NK-92 (cell line): ENCODE results near the gene PLEKHG4.

Source experiments
- DNase-seq: peaks from one replicate; lab custom pipeline; 2025; ENCODE audit not compliant: unreplicated experiment; lab: John Stamatoyannopoulos, UW

PLEKHG4 gene

GRCh38 chr16:67264277-67264676 is 15.1 kb upstream of the PLEKHG4 start:
- no peak for DNase-seq

DNA sequence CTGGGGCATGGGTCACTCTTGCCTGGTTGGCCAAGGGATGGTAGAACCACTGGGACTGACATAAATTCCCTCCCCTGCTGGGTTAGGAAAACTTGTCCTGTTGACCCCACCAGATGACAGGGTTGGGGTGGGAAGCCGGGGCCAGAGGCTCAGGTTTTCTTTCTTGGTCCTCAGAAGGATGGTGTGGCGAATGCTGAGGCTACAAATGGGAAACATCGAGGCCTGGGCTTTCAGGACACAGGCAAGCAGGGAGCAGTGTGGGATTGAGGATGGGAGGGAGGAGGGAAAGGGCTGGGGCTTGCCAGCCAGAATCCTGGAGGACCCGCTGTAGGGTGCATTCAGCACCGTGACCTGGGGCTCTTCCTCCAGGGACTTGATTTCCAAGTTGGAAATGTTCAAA is 14.5 kb upstream of the PLEKHG4 start:
- DNase-seq = no peak

DNA sequence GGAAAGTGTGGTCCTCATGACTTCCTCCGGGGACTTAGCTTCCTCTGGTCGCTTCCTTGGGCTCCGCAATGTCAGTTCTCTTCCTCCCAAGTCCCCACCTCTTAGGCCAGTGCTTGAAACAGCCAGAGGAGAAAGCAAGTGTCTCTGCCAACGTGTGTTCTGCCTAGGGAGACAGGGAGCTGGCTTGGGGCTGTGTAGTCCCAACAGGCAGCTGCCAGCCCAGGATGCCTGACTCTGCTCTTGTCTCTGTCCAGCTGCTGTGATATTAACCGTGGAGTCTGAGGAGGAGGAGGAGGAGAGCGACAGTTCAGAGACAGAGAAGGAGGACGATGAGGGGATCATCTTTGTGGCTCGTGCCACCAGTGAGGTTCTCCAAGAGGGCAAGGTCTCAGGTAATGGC is 13.5 kb upstream of the PLEKHG4 start:
- no peak for DNase-seq

GRCh38 chr16:67268136-67268579 is 11.2 kb upstream of the PLEKHG4 start:
- no peak for DNase-seq

GRCh38 chr16:67269766-67270165 is 9.6 kb upstream of the PLEKHG4 start:
- DNase-seq = no peak

- no peak for DNase-seq
Measured at GRCh38 chr16:67270931-67271338, 8.4 kb upstream of the PLEKHG4 start.

DNA sequence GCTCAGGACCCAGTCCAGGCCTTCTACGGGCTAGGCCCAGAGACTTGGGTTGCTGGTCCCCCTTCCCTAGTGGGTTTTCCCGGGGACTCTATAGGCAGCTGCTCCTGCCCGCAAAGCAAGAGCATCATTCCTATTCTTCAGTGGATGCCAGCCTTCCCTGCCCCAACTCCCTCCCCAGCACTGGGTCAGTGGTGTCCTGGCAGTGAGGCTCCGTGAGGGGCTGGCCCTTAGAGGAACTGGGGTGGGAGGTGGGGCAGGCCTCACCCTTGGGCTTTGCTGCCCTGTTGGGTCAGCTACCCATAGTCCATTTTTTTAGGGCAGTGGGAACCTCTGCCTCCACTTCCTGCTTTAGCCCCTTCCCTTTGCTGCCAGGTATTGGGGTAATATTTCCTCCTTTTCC is 7.9 kb upstream of the PLEKHG4 start:
- DNase-seq = no peak

DNA sequence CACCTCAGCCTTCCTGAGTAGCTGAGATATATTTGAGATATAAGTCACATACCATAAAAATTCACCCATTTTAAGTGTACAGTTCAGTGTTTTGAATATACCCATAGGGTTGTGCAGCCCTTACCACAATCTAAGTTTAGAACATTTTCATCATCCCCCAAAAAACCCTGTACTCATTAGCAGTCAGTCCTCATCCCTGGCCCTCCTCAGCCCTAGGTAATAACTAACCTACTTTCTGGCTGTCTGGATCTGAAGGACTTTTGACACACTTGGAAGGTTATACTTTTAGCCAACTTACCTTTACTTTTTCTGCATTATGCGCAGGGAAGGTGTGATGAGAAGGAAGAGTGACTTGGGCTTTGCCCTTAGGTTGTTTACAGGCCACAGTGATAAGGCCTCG is 4.0 kb upstream of the PLEKHG4 start:
- DNase-seq = no peak

GRCh38 chr16:67277294-67277998 is 1.9 kb upstream of the PLEKHG4 start:
- no peak for DNase-seq

- no peak for DNase-seq
Measured at GRCh38 chr16:67277999-67278772, 1.1 kb upstream of the PLEKHG4 start.

- no peak for DNase-seq
Measured at GRCh38 chr16:67278773-67279295, 498 bp upstream of the PLEKHG4 start.

DNA sequence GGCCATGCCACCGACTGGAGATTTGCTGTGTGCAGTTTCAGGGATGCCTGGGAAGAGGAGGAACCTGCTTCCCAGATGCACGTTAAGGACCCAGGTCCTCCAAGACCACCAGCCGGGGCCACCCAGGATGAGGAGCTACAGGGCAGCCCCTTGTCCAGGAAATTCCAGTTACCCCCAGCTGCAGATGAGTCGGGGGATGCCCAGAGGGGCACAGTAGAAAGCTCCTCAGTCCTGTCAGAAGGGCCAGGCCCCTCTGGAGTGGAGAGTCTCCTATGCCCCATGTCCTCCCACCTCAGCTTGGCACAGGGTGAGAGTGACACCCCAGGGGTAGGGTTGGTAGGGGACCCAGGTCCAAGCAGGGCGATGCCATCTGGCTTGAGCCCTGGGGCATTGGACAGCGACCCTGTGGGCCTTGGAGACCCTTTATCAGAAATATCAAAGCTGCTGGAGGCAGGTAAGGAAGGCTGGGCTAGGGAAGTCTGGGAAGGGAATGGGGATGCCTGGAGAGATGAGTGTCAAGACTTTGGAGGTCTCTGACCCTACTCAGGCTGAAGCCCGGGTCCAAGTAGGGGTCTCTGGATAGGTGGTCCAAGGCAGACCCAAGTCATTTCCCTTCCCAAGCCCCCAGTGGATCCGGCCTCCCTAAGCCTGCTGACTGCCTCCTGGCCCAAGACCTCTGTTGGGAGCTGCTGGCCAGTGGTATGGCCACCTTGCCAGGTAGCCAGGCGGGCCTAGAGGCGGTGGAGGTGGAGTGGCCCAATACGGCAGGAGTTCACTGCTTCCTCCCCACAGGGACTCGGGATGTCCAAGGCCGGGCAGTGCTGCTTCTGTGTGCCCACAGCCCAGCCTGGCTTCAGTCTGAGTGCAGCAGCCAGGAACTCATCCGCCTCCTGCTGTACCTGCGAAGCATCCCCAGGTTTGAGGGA is 1.0 kb downstream of the PLEKHG4 start:
- DNase-seq = no peak

DNA sequence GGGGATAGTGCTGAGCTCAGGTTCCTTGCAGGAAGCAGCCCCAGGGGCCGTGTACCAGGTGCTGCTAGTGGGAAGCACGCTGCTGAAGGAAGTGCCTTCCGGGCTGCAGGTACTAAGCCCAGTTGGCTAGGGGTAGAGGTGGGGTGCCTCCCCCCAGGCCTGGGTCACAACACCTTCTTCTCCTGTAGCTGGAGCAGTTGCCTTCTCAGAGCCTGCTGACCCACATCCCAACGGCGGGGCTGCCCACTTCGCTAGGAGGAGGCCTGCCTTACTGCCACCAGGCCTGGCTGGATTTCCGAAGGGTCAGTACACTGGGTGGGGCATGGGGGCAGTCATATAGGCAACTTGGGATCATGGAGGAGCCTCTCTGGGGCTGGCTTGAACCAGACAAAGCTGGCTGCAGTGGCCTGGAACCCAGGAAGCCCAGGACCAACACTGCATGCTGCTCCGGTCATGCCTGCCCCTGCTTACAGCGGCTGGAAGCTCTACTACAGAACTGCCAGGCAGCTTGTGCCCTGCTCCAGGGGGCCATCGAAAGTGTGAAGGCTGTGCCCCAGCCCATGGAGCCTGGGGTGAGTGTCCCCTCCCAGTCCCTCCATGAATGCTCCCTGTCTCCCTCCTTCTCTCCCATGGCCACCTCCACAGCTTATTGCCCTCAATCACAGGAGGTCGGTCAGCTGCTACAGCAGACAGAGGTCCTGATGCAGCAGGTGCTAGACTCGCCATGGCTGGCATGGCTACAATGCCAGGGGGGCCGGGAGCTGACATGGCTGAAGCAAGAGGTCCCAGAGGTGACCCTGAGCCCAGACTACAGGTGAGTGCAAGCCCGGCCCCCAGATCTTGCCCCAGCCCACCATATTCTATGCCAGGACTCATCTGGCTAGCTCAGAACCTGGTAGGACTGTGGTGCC is 2.5 kb downstream of the PLEKHG4 start:
- DNase-seq = no peak

- DNase-seq = no peak
Measured at GRCh38 chr16:67282447-67282805, 3.1 kb downstream of the PLEKHG4 start.

DNA sequence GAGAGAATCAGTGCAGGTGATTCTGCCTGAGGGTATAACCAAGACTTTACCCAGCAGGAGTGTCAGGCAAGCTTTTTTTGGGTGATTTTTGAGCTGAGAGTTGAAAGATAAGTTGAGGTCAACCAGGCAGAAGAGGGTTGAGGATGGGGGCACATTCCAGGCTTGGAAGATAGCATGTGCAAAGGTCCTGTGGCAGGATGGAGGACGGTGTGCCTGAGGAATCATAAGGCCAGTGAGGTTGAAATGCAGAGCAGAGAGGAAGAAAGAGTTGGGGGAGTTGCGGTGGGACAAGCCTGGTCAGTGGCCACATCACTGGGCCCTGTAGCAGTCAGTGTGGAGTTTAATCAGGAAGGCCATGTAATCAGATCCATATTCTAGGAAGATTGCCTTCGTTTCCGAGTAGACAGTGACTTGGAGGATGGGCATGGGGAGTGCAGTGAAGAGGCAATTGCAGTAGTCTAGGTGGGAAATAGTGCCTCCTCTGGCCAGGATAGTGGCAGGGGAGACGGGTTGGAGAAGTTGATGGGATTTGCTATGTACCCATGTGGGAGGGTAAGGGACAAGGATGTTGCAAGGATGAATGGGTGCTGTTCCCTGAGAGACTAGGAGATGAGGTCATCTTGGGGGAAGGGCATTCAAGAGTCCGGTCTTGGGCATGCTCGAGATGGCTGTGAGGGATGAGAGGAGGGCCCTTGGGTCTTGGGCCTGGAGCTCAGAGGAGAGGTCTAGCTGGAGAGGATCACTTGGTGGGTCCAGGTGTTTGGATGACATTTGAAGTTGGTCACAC is 3.9 kb downstream of the PLEKHG4 start:
- no peak for DNase-seq

GRCh38 chr16:67283826-67284555 is 4.7 kb downstream of the PLEKHG4 start:
- DNase-seq = no peak

DNA sequence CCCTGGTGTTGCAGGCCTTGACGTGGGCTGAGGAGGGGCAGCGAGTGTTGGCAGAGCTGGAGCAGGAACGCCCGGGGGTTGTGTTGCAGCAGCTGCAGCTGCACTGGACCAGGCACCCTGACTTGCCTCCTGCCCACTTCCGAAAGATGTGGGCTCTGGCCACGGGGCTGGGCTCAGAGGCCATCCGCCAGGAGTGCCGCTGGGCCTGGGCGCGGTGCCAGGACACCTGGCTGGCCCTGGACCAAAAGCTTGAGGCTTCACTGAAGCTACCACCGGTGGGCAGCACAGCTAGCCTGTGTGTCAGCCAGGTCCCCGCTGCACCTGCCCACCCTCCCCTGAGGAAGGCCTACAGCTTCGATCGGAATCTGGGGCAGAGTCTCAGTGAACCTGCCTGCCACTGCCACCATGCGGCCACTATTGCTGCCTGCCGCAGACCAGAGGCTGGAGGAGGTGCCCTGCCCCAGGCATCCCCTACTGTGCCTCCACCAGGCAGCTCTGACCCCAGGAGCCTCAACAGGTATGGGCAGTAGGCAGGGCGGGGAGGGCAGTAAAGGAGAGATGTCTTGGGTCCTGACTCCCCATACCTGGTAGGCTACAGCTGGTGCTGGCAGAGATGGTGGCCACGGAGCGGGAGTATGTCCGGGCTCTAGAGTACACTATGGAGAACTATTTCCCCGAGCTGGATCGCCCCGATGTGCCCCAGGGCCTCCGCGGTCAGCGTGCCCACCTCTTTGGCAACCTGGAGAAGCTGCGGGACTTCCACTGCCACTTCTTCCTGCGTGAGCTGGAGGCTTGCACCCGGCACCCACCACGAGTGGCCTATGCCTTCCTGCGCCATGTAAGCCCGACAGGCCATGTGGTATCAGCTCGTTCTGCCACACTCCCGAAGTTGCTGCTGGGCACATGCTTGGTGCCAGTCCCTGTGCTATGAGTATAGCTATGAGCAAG is 5.6 kb downstream of the PLEKHG4 start:
- no peak for DNase-seq
